Measurements from ENCODE around the gene FAM107B.

Gene FAM107B

DNA sequence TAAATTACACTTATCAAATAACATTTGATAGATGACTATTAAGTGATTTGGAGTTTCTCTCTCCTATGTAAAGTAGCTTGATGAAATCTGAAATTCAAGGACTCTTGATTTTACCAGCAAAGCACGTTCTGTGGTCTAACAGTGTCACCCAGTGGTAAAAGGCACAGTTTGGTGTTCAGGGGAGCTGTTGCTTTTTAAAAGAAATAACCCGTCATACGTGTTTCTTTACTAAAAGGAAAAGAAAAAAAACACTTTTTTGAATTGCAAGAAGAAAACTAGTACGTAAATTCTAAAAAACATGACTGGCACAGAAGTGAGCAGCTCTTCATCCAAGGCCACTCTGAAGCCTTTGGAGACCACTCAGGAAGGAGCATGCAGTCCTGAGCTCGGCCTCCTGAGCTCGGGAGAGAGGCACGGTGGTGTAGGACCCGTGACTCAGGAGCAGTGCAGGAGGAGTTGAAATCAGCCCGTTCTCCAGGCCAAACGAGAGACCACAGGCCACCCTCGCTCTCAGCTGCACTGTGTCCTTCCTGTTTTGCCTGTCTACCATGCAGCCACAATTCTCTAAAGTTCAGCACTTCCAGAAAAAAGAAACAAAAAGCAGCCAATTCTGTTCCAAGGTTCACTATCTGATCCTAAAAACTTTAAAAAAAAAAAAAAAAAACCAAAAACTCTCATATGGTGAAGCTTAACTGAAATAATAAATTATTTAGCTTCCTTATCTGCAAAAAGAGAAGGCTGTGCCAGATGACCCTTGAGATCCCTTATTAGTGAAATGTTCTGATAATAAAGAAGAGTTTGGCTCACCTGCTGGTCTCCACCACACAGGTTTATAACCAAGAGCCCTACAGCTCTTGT, 231.4 kb downstream of the FAM107B start:
- Histone ChIP-seq H3K36me3 (ENCODE audit: insufficient read depth, low read length) (no peaks in the 10 kb centered on the region), H3K4me2 (ENCODE audit: low read length) (no peak overlapping the region), H3K4me1 (ENCODE audit: control insufficient read depth, insufficient read depth, low read length) (peaks cover 3% of the 10 kb centered on the region), H3K27me3 (ENCODE audit: control insufficient read depth, insufficient read depth, low read length) (no peaks in the 10 kb centered on the region), H3K9me3 (replicated peaks; ENCODE audit: low read length) (no peaks in the 10 kb centered on the region), H3K4me3 (ENCODE audit: low read length) (no peak overlapping the region), H3K9ac (ENCODE audit: low read depth, low read length) (no peak overlapping the region)

GRCh38 chr10:14541379-14541778, 233.3 kb downstream of the FAM107B start:
- Histone ChIP-seq H3K4me1 (ENCODE audit: control insufficient read depth, insufficient read depth, low read length) (peaks cover 3% of the 10 kb centered on the region), H3K27me3 (ENCODE audit: control insufficient read depth, insufficient read depth, low read length) (no peaks in the 10 kb centered on the region), H3K9me3 (replicated peaks; ENCODE audit: low read length) (no peaks in the 10 kb centered on the region), H3K4me3 (ENCODE audit: low read length) (no peak overlapping the region), H3K36me3 (ENCODE audit: insufficient read depth, low read length) (no peaks in the 10 kb centered on the region), H3K9ac (ENCODE audit: low read depth, low read length) (no peak overlapping the region), H3K4me2 (ENCODE audit: low read length) (no peak overlapping the region)

GRCh38 chr10:14540611-14541010, 234.1 kb downstream of the FAM107B start:
- no peaks in the 10 kb centered on the region for H3K27me3 ChIP-seq (ENCODE audit: control insufficient read depth, insufficient read depth, low read length)
- H3K4me1 ChIP-seq (ENCODE audit: control insufficient read depth, insufficient read depth, low read length), result no peaks in the 10 kb centered on the region
- H3K4me2 ChIP-seq (ENCODE audit: low read length), result no peak overlapping the region
- no peak overlapping the region for H3K4me3 ChIP-seq (ENCODE audit: low read length)
- H3K9ac ChIP-seq (ENCODE audit: low read depth, low read length), result no peak overlapping the region
- H3K36me3 ChIP-seq (ENCODE audit: insufficient read depth, low read length), result no peaks in the 10 kb centered on the region
- no peaks in the 10 kb centered on the region for H3K9me3 ChIP-seq (replicated peaks; ENCODE audit: low read length)

DNA sequence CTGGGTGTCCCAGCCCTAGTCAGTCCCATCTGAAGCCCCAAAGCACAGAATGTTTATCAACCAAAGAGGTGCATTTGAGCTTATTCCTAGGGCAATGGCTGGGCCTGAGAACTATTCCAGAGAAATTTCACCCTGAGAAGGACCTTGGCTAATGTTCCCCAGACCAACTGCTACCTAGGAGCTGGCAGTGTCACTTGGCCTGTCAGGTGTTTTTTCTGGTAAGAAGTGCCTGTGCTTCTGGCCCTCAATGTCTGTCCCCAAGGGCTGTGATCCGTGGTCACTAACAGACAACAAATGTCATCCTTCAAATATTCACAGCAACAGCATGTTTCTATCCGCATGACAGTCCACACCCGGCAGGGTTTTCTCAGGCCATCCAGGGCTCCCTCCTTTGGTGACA, 234.6 kb downstream of the FAM107B start:
- Histone ChIP-seq H3K9me3 (replicated peaks; ENCODE audit: low read length) (no peaks in the 10 kb centered on the region), H3K4me3 (ENCODE audit: low read length) (no peak overlapping the region), H3K27me3 (ENCODE audit: control insufficient read depth, insufficient read depth, low read length) (no peaks in the 10 kb centered on the region), H3K36me3 (ENCODE audit: insufficient read depth, low read length) (no peaks in the 10 kb centered on the region), H3K4me2 (ENCODE audit: low read length) (no peak overlapping the region), H3K9ac (ENCODE audit: low read depth, low read length) (no peak overlapping the region), H3K4me1 (ENCODE audit: control insufficient read depth, insufficient read depth, low read length) (no peaks in the 10 kb centered on the region)

GRCh38 chr10:14539176-14539575, 235.5 kb downstream of the FAM107B start:
- Histone ChIP-seq H3K27me3 (ENCODE audit: control insufficient read depth, insufficient read depth, low read length) (no peaks in the 10 kb centered on the region), H3K4me2 (ENCODE audit: low read length) (no peak overlapping the region), H3K9me3 (replicated peaks; ENCODE audit: low read length) (no peaks in the 10 kb centered on the region), H3K4me1 (ENCODE audit: control insufficient read depth, insufficient read depth, low read length) (no peaks in the 10 kb centered on the region), H3K4me3 (ENCODE audit: low read length) (no peak overlapping the region), H3K9ac (ENCODE audit: low read depth, low read length) (no peak overlapping the region), H3K36me3 (ENCODE audit: insufficient read depth, low read length) (no peaks in the 10 kb centered on the region)

DNA sequence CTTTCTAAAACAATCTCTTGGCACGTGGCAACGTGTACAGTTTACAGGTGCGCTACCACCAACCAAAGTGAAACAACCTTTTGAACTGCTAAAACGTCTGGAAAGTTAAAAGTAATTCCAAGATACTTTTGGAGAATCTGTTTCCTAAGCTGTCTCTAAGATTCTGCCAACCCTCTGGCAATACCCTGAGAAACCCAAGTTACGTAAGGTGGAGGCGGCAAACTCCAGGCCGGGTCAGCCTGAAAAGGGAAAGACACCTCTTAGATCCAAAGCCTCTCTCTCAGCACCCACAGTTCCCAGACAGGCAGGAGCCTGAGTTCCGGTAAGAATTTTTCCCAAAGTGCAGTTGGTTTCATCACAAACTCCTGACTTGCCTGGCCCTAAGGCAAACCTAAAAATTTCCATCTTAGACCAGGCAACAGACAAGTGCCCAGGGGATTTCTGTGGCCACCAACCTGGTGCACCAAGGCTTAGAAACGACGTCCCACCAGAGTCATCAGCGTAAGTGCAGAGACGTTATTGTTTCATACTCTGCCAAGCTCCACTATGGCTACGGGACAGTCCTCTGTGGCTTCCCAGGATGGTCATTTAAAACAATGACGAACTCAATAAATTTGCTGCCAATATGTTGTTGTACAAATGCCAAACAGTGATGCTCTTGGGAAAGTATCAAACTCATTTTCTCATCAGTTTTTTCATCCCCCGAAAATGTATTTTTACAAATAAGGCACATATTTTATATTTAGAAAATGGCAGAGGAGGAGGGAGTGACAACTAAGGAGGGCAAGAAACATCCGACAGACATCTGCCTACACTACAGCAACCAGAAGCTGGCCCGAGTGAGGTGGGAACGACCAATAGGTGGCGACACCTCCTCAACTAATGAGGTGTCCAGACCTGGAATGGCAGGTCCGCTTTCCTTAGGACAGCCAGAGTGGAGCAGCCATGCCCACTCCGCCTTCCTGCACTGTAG, 238.2 kb downstream of the FAM107B start:
- Histone ChIP-seq H3K4me3 (ENCODE audit: low read length) (no peak overlapping the region), H3K9me3 (replicated peaks; ENCODE audit: low read length) (no peaks in the 10 kb centered on the region), H3K9ac (ENCODE audit: low read depth, low read length) (no peak overlapping the region), H3K27me3 (ENCODE audit: control insufficient read depth, insufficient read depth, low read length) (no peaks in the 10 kb centered on the region), H3K36me3 (ENCODE audit: insufficient read depth, low read length) (no peaks in the 10 kb centered on the region), H3K4me2 (ENCODE audit: low read length) (no peak overlapping the region), H3K4me1 (ENCODE audit: control insufficient read depth, insufficient read depth, low read length) (no peaks in the 10 kb centered on the region)

DNA sequence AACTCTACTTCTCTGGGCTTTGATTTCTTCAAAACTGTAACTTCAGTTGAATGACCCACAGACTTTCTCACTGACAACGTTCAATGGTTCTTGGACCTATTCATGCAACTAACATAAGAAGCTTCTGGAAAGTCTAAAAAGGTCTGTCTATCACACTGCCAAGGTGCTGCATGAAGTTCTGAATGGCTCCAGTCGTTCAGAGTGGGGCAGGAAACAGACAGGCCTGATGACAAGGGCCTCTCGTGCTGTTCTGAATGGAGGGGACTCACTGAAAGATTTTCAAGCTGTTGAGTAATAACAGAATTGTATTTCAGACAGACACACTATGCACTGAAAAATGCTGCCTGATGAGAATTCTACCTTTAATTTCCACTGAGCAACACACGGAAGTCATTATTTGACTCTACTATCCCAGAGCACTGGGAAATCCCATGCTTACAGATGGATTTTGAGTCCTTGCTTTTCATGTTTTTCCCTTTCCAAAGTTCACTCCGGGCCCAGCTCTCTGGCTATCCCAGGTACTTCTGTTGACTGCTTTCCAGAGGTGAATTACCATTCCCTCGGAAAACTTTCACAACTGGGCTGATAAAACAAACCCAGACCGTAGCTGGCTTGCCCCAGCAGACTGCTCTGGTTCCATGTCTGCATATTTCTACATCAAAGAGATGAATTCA, 239.1 kb downstream of the FAM107B start:
- H3K9me3 ChIP-seq (replicated peaks; ENCODE audit: low read length), result no peaks in the 10 kb centered on the region
- H3K36me3 ChIP-seq (ENCODE audit: insufficient read depth, low read length), result no peaks in the 10 kb centered on the region
- no peaks in the 10 kb centered on the region for H3K27me3 ChIP-seq (ENCODE audit: control insufficient read depth, insufficient read depth, low read length)
- H3K4me3 ChIP-seq (ENCODE audit: low read length), result no peak overlapping the region
- H3K9ac ChIP-seq (ENCODE audit: low read depth, low read length), result no peak overlapping the region
- no peaks in the 10 kb centered on the region for H3K4me1 ChIP-seq (ENCODE audit: control insufficient read depth, insufficient read depth, low read length)
- no peak overlapping the region for H3K4me2 ChIP-seq (ENCODE audit: low read length)

- H3K4me2 ChIP-seq (ENCODE audit: low read length), result no peak overlapping the region
- H3K4me3 ChIP-seq (ENCODE audit: low read length), result no peak overlapping the region
- H3K27me3 ChIP-seq (ENCODE audit: control insufficient read depth, insufficient read depth, low read length), result no peaks in the 10 kb centered on the region
- H3K36me3 ChIP-seq (ENCODE audit: insufficient read depth, low read length), result no peaks in the 10 kb centered on the region
- no peak overlapping the region for H3K9ac ChIP-seq (ENCODE audit: low read depth, low read length)
- H3K4me1 ChIP-seq (ENCODE audit: control insufficient read depth, insufficient read depth, low read length), result no peaks in the 10 kb centered on the region
- no peaks in the 10 kb centered on the region for H3K9me3 ChIP-seq (replicated peaks; ENCODE audit: low read length)
Observed at GRCh38 chr10:14534152-14534551, 240.5 kb downstream of the FAM107B start.

DNA sequence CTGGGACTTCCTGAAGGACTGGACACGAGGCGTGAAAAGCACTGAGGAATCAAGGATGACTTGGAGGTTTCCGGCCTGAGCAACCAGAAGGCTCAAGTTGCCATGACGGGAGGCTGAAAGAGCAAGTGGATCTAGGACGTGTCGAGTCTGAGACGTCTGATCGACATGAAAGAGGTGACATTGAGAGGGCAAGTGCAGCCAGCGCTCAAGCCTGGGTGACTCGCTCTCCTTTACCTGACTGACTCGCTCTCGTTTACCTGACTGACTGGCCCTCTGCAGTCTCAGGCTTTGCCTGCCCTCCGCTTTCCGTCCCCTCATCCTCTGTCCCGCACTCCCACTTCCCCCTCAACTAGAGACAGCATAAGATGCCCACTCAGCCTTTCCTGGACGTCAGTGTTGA, 241.4 kb downstream of the FAM107B start:
- no peaks in the 10 kb centered on the region for H3K36me3 ChIP-seq (ENCODE audit: insufficient read depth, low read length)
- H3K4me3 ChIP-seq (ENCODE audit: low read length), result no peak overlapping the region
- no peak overlapping the region for H3K4me2 ChIP-seq (ENCODE audit: low read length)
- no peaks in the 10 kb centered on the region for H3K27me3 ChIP-seq (ENCODE audit: control insufficient read depth, insufficient read depth, low read length)
- H3K4me1 ChIP-seq (ENCODE audit: control insufficient read depth, insufficient read depth, low read length), result no peaks in the 10 kb centered on the region
- no peak overlapping the region for H3K9ac ChIP-seq (ENCODE audit: low read depth, low read length)
- H3K9me3 ChIP-seq (replicated peaks; ENCODE audit: low read length), result no peaks in the 10 kb centered on the region

GRCh38 chr10:14532473-14533251, 242.0 kb downstream of the FAM107B start:
- H3K36me3 ChIP-seq (ENCODE audit: insufficient read depth, low read length), result no peaks in the 10 kb centered on the region
- H3K27me3 ChIP-seq (ENCODE audit: control insufficient read depth, insufficient read depth, low read length), result no peaks in the 10 kb centered on the region
- no peak overlapping the region for H3K4me2 ChIP-seq (ENCODE audit: low read length)
- no peak overlapping the region for H3K4me3 ChIP-seq (ENCODE audit: low read length)
- H3K9ac ChIP-seq (ENCODE audit: low read depth, low read length), result no peak overlapping the region
- H3K9me3 ChIP-seq (replicated peaks; ENCODE audit: low read length), result no peaks in the 10 kb centered on the region
- H3K4me1 ChIP-seq (ENCODE audit: control insufficient read depth, insufficient read depth, low read length), result no peaks in the 10 kb centered on the region

DNA sequence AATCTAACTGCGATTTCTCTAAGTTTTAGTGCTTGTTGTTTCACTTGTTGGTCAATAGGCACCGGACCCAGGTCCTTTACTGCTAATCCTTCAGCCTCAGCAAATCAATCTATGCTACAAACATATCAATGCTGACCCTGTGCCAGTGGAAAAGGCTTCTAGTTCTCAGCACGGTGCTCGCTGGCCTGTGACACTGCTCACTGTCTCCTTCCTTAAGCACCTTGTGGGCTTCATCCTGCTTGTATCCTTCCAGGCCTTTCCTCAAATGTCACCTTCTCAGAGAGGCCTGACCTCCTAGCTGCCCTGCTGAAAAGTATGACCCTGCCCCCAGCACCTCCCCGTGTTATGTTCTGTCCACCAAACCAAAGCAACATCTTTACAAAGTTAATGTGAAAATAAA, 242.7 kb downstream of the FAM107B start:
- H3K9ac ChIP-seq (ENCODE audit: low read depth, low read length), result no peak overlapping the region
- no peaks in the 10 kb centered on the region for H3K36me3 ChIP-seq (ENCODE audit: insufficient read depth, low read length)
- no peaks in the 10 kb centered on the region for H3K27me3 ChIP-seq (ENCODE audit: control insufficient read depth, insufficient read depth, low read length)
- no peak overlapping the region for H3K4me3 ChIP-seq (ENCODE audit: low read length)
- H3K4me1 ChIP-seq (ENCODE audit: control insufficient read depth, insufficient read depth, low read length), result no peaks in the 10 kb centered on the region
- no peaks in the 10 kb centered on the region for H3K9me3 ChIP-seq (replicated peaks; ENCODE audit: low read length)
- no peak overlapping the region for H3K4me2 ChIP-seq (ENCODE audit: low read length)
